DMS53 (cell line): ENCODE measurements around the gene DOCK3.

Source experiments
- DNase-seq: peaks from one replicate; lab custom pipeline; 2025; lab: John Stamatoyannopoulos, UW

The DOCK3 gene

GRCh38 chr3:50674349-50675178 is at the start of gene DOCK3:
DOCK3 (plus strand) TSS chr3:50674927; CDS start chr3:50675264, 337 bp downstream.
- peak; percentile 71 for DNase-seq

GRCh38 chr3:50625231-50626182 is 49.2 kb upstream of the DOCK3 start:
- no peak for DNase-seq

- DNase-seq: no peak
Measured at GRCh38 chr3:50626401-50626800, 48.3 kb upstream of the DOCK3 start.

- peak; percentile 44 for DNase-seq
Measured at GRCh38 chr3:50627407-50628051, 47.2 kb upstream of the DOCK3 start.

- DNase-seq: no peak
Measured at GRCh38 chr3:50628601-50629000, 46.1 kb upstream of the DOCK3 start.

GRCh38 chr3:50630394-50630793 is 44.3 kb upstream of the DOCK3 start:
- no peak for DNase-seq

- no peak for DNase-seq
Measured at GRCh38 chr3:50630877-50631276, 43.9 kb upstream of the DOCK3 start.

GRCh38 chr3:50632450-50632849 is 42.3 kb upstream of the DOCK3 start:
- no peak for DNase-seq

GRCh38 chr3:50633230-50633790 is 41.4 kb upstream of the DOCK3 start:
- DNase-seq: no peak

- DNase-seq: no peak
Measured at GRCh38 chr3:50635066-50635465, 39.7 kb upstream of the DOCK3 start.

GRCh38 chr3:50637011-50637410 is 37.7 kb upstream of the DOCK3 start:
- DNase-seq: no peak

GRCh38 chr3:50637945-50638344 is 36.8 kb upstream of the DOCK3 start:
- no peak for DNase-seq

- no peak for DNase-seq
Measured at GRCh38 chr3:50639055-50639494, 35.7 kb upstream of the DOCK3 start.

- no peak for DNase-seq
Measured at GRCh38 chr3:50642382-50642781, 32.3 kb upstream of the DOCK3 start.

- DNase-seq: no peak
Measured at GRCh38 chr3:50644561-50644960, 30.2 kb upstream of the DOCK3 start.

GRCh38 chr3:50645378-50645777 is 29.3 kb upstream of the DOCK3 start:
- DNase-seq: no peak

- DNase-seq: no peak
Measured at GRCh38 chr3:50648313-50648712, 26.4 kb upstream of the DOCK3 start.

- no peak for DNase-seq
Measured at GRCh38 chr3:50648944-50649343, 25.8 kb upstream of the DOCK3 start.

GRCh38 chr3:50649451-50649931 is 25.2 kb upstream of the DOCK3 start:
- no peak for DNase-seq

GRCh38 chr3:50650018-50650417 is 24.7 kb upstream of the DOCK3 start:
- DNase-seq: no peak

- no peak for DNase-seq
Measured at GRCh38 chr3:50651445-50651844, 23.3 kb upstream of the DOCK3 start.
